HG02642 (cell line): ENCODE data around the gene PNPLA4.

Experiments used
- ATAC-seq: cut with Tn5 transposase; IDR thresholded peaks from one replicate; pipeline ENCODE4 v1.9.1; 2021; ENCODE audit warnings: mild to moderate bottlenecking; ENCODE audit not compliant: unreplicated experiment, poor library complexity

The PNPLA4 gene

GRCh38 chrX:7876957-7877356, 50.3 kb downstream of the PNPLA4 start:
- no peak for ATAC-seq

GRCh38 chrX:7872042-7872441, 55.2 kb downstream of the PNPLA4 start:
- ATAC-seq, result no peak

- no peak for ATAC-seq
These were observed 75.0 kb downstream of the PNPLA4 start for GRCh38 chrX:7852166-7852565.
